DOHH2 (cell line): ENCODE measurements around the gene PMPCA.

ENCODE experiments used
- EZH2phosphoT487 ChIP-seq: fragments of 200-600 bp; sonication (generic); IDR thresholded peaks from 2 replicates; pipeline ENCODE4 v1.6.1; 2017; ENCODE audit warnings: borderline replicate concordance, mild to moderate bottlenecking, antibody characterized with exemption, low read length, moderate library complexity, mixed read lengths
- TF ChIP-seq, protein P1 (sequence below): fragments of 200-600 bp; sonication (generic); IDR thresholded peaks from one replicate; pipeline ENCODE4 v1.5.1; 2014; ENCODE audit warnings: antibody characterized with exemption, mild to moderate bottlenecking, low read depth, low read length; ENCODE audit not compliant: poor library complexity, severe bottlenecking

DNA sequence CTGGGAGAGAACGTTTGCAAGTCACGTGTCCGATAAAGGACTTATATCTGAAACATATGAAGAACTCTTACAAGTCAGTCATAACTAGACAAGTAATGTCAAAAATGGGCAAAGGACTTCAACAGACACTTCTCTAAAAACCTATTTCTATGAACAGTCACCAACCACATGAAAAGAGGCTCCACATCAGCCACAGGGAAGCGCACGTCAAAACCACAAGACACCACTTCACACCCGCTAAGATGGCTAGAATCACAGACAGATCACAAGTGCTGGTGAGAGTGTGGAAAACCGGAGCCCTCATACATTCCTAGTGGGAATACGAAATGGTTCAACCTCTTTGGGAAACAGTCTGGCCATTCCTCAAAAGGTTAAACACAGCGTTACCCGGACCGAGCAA is 25.4 kb upstream of the PMPCA start:
- TF ChIP-seq, protein P1, sequence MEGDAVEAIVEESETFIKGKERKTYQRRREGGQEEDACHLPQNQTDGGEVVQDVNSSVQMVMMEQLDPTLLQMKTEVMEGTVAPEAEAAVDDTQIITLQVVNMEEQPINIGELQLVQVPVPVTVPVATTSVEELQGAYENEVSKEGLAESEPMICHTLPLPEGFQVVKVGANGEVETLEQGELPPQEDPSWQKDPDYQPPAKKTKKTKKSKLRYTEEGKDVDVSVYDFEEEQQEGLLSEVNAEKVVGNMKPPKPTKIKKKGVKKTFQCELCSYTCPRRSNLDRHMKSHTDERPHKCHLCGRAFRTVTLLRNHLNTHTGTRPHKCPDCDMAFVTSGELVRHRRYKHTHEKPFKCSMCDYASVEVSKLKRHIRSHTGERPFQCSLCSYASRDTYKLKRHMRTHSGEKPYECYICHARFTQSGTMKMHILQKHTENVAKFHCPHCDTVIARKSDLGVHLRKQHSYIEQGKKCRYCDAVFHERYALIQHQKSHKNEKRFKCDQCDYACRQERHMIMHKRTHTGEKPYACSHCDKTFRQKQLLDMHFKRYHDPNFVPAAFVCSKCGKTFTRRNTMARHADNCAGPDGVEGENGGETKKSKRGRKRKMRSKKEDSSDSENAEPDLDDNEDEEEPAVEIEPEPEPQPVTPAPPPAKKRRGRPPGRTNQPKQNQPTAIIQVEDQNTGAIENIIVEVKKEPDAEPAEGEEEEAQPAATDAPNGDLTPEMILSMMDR = no peak
- no peak for TF ChIP-seq EZH2phosphoT487
